PFSK-1 (cell line): ENCODE data around the gene CDH3.

Source experiments
- FOXP2 ChIP-seq: optimal IDR thresholded peaks from 2 replicates; pipeline ENCODE3; 2011; ENCODE audit warnings: borderline replicate concordance, control low read depth, inconsistent platforms; ENCODE audit not compliant: insufficient read depth; ENCODE audit errors: extremely low read length, extremely low read depth
- POLR2AphosphoS5 ChIP-seq: IDR thresholded peaks from 2 replicates; pipeline ENCODE4 v1.6.1; 2012; ENCODE audit warnings: low read depth, mild to moderate bottlenecking, control low read depth, low read length, moderate library complexity
- SIN3A ChIP-seq: IDR thresholded peaks from 2 replicates; pipeline ENCODE4 v1.6.1; 2012; ENCODE audit warnings: mild to moderate bottlenecking, low read length, moderate library complexity, borderline replicate concordance; ENCODE audit not compliant: insufficient read depth
- TAF1 ChIP-seq: IDR thresholded peaks from 2 replicates; pipeline ENCODE4 v1.6.1; 2012; ENCODE audit warnings: low read length, control low read depth, borderline replicate concordance; ENCODE audit not compliant: insufficient read depth
- TF ChIP-seq, protein P1 (sequence below), 2 experiments: IDR thresholded peaks; 2 replicates each; pipeline versions ENCODE4 v1.6.1 to v1.8.0; 2011 to 2012; ENCODE audit warnings: low read depth in 2 of 2, low read length in 2 of 2, control low read depth in 1 of 2, inconsistent platforms in 1 of 2, mild to moderate bottlenecking in 1 of 2, moderate library complexity in 1 of 2; ENCODE audit not compliant: insufficient read depth in 1 of 2

DNA sequence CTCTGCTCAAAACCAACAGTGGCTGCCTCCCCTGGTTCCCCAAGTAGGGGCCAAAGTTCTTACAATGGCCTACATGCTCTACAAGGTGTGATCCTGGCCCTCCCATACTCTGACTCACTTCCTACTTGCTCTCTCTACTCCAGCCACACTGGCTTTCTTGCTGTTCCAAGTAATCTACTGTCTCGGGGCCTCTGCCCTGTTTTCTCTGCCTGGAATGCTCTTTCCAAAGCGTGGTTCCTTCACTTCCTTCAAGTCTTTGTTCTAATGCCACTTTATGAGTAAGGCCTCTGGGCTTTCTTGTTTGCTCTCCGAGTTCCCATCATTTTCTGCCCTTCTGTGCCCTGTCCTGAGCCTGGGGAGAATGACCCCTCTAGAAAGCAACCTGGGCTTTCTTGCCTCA is 4.1 kb upstream of the CDH3 start:
- no peak for TF ChIP-seq POLR2AphosphoS5
- TF ChIP-seq TAF1: no peak
- TF ChIP-seq, protein P1, sequence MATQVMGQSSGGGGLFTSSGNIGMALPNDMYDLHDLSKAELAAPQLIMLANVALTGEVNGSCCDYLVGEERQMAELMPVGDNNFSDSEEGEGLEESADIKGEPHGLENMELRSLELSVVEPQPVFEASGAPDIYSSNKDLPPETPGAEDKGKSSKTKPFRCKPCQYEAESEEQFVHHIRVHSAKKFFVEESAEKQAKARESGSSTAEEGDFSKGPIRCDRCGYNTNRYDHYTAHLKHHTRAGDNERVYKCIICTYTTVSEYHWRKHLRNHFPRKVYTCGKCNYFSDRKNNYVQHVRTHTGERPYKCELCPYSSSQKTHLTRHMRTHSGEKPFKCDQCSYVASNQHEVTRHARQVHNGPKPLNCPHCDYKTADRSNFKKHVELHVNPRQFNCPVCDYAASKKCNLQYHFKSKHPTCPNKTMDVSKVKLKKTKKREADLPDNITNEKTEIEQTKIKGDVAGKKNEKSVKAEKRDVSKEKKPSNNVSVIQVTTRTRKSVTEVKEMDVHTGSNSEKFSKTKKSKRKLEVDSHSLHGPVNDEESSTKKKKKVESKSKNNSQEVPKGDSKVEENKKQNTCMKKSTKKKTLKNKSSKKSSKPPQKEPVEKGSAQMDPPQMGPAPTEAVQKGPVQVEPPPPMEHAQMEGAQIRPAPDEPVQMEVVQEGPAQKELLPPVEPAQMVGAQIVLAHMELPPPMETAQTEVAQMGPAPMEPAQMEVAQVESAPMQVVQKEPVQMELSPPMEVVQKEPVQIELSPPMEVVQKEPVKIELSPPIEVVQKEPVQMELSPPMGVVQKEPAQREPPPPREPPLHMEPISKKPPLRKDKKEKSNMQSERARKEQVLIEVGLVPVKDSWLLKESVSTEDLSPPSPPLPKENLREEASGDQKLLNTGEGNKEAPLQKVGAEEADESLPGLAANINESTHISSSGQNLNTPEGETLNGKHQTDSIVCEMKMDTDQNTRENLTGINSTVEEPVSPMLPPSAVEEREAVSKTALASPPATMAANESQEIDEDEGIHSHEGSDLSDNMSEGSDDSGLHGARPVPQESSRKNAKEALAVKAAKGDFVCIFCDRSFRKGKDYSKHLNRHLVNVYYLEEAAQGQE (IDR thresholded peaks at IDR 0.05; ENCODE audit: insufficient read depth in 1 of 2, low read depth in 2 of 2, low read length in 2 of 2): no peak
- TF ChIP-seq FOXP2: no peak
- TF ChIP-seq SIN3A: no peak
